HL-60 (cell line): ENCODE measurements around the gene TP53I11.

Source experiments
- GABPA ChIP-seq: IDR thresholded peaks from 2 replicates; pipeline ENCODE4 v1.6.1; 2012; ENCODE audit warnings: low read depth
- POLR2AphosphoS5 ChIP-seq: IDR thresholded peaks from 2 replicates; pipeline ENCODE4 v1.6.1; 2012; ENCODE audit warnings: low read depth
- REST ChIP-seq: IDR thresholded peaks from 2 replicates; pipeline ENCODE4 v1.6.1; 2012; ENCODE audit warnings: low read depth; ENCODE audit not compliant: insufficient replicate concordance
- SPI1 ChIP-seq: IDR thresholded peaks from 2 replicates; pipeline ENCODE4 v1.6.1; 2012; ENCODE audit warnings: low read depth, mild to moderate bottlenecking, borderline replicate concordance
- TF ChIP-seq, protein P1 (sequence below): IDR thresholded peaks from one replicate; pipeline ENCODE4 v1.5.1; 2011; ENCODE audit warnings: low read length, control low read depth, inconsistent platforms; ENCODE audit not compliant: insufficient read depth

GRCh38 chr11:44966694-44967093 is 16.0 kb upstream of the TP53I11 start:
- TF ChIP-seq, protein P1, sequence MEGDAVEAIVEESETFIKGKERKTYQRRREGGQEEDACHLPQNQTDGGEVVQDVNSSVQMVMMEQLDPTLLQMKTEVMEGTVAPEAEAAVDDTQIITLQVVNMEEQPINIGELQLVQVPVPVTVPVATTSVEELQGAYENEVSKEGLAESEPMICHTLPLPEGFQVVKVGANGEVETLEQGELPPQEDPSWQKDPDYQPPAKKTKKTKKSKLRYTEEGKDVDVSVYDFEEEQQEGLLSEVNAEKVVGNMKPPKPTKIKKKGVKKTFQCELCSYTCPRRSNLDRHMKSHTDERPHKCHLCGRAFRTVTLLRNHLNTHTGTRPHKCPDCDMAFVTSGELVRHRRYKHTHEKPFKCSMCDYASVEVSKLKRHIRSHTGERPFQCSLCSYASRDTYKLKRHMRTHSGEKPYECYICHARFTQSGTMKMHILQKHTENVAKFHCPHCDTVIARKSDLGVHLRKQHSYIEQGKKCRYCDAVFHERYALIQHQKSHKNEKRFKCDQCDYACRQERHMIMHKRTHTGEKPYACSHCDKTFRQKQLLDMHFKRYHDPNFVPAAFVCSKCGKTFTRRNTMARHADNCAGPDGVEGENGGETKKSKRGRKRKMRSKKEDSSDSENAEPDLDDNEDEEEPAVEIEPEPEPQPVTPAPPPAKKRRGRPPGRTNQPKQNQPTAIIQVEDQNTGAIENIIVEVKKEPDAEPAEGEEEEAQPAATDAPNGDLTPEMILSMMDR, result no peak
- TF ChIP-seq POLR2AphosphoS5 (no peak), SPI1 (no peak), REST (no peak), GABPA (no peak)
